GM15510 (cell line): ENCODE data around the gene TMC1.

Experiments used
- POLR2A ChIP-seq: IDR thresholded peaks from 3 replicates; pipeline ENCODE4 v1.6.1; 2011; ENCODE audit warnings: borderline replicate concordance; ENCODE audit not compliant: insufficient read length; ENCODE audit errors: extremely low read depth

The TMC1 gene

DNA sequence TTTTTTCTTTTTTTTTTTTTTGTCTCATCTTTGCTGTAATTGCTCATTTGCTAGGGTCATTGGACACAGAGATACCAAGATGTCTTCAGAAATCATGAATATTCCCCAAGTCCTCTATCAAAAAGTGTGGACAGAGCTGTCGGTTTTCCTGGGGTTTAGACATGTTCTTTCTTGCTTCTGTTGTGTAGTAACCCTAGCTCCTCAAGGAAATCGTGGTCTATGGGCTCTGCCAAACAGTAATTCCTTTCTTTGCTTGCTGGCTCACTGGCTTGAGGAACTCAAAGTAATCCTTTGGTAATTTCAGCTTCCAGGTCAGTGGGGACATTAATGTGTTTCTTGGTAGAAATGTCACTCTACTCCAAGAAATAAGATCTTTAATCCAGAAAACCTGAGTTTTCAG is 101.7 kb downstream of the TMC1 start:
- TF ChIP-seq POLR2A = no peak

DNA sequence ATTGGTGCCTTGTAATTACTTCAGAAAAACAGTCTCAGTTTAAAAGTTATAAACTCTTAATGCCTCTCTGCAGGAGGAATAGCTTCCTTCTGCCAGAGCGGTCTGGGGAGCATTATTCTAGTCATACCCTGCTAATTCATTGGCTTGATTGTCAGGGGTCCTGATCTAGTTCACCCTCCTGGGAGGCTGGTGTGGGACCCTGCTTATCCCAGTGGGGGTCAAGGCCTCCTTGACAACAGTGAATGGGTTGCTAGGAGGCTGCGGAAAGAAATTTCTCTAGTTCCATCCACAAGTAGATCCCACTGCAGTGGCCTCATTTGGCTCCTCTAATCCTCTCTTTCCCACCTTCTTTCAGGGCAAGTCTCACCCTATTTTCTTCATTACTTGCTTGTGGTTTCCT is 105.7 kb downstream of the TMC1 start:
- no peak for TF ChIP-seq POLR2A

DNA sequence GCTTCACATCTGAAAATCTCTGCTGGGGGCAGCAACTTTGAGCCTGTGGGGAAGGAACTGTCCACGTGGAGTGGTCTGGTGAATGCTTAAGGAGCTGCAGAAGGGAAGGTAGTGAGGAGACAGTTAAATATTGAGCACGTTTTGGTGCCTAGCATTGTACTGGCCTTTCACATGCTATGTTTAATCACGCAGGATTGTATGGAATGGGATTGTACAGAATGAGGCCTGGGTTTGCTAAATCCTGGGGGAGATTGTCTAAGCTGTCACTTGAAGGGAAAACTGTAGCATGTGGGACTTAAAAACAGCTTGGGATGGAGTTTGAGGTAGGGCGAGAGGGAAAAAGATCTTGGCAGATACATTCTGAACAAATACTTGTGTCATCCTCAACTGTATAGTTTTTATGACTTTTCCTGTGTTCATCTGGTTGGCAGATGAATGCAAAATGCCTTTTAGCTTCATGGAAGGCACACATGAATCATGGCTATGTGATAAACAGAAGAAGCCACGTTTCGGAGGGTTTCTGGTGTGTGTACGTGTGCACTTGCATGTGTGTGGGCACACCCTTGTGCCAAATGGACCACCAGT is 106.6 kb downstream of the TMC1 start:
- no peak for TF ChIP-seq POLR2A

DNA sequence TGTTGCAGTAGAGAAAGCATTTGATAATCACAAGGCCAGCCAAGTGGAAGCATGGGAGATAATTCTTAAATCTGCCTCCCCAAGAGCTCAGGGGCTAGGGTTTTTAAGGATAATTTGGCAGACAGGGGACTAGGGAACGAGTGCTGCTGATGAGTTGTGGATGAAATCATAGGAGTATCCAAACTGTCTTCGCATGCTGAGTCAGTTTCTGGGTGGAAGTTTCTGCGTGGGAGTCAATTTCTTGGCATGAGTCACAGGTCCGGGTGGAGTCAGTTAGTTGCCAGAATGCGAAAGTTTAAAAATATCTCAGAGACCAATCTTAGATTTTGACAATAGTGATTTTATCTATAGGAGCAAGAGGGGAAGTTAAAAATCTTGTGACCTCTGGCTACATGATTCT is 112.6 kb downstream of the TMC1 start:
- TF ChIP-seq POLR2A = no peak

DNA sequence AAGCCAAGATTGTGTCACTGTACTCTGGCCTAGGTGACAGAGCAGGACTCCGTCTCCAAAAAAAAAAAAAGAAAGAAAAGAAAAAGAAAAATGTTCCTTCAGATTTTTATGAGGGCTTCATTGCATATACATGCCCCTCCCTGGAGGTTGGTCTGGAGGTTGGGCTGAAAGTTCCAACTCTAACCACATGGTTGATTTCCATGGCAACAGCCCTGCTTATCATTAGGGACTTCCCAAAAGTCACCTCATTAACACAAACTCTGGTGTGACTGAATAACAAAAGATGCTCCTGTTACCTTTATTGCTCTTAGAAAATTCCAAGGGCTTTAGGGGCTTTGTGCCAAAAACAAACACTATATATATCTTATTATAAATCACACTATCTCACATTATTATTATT is 113.8 kb downstream of the TMC1 start:
- TF ChIP-seq POLR2A = no peak

GRCh38 chr9:72636621-72637020 is 115.2 kb downstream of the TMC1 start:
- TF ChIP-seq POLR2A = no peak

DNA sequence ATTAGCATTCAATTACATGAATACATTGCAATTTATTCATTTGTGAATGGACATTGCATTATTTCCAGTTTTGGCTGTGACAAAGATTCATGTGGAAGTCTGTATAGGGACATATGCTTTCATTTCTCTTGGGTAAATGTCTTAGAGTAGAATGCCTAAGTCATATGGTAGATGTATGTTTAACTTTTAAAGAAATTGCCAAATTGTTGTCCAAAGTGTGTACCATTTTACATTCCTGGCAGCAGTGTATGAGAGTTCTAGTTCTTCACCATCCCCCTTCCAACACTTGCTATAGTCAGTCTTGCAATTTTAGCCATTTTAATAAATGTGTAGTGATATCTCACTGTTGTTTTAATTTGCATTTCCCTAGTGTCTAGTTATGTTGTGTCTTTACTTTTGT is 122.2 kb downstream of the TMC1 start:
- no peak for TF ChIP-seq POLR2A

- no peak for TF ChIP-seq POLR2A
Observed at GRCh38 chr9:72646061-72646460, 124.7 kb downstream of the TMC1 start.

- TF ChIP-seq POLR2A = no peak
Observed at GRCh38 chr9:72648324-72649126, 127.1 kb downstream of the TMC1 start.

GRCh38 chr9:72649127-72649442 is 127.7 kb downstream of the TMC1 start:
- no peak for TF ChIP-seq POLR2A

- no peak for TF ChIP-seq POLR2A
Observed at GRCh38 chr9:72650206-72650605, 128.8 kb downstream of the TMC1 start.

- TF ChIP-seq POLR2A = no peak
Observed at GRCh38 chr9:72656021-72656420, 134.6 kb downstream of the TMC1 start.

GRCh38 chr9:72657023-72657422 is 135.6 kb downstream of the TMC1 start:
- TF ChIP-seq POLR2A = no peak

- no peak for TF ChIP-seq POLR2A
Observed at GRCh38 chr9:72658703-72659102, 137.3 kb downstream of the TMC1 start.

GRCh38 chr9:72661401-72662135 is 140.2 kb downstream of the TMC1 start:
- TF ChIP-seq POLR2A = no peak

- no peak for TF ChIP-seq POLR2A
Observed at GRCh38 chr9:72665421-72665820, 144.0 kb downstream of the TMC1 start.
